GM18907 (cell line): ENCODE results near the gene IL21R.
"Not testable (repeated sequence)": the region's sequence is repeated elsewhere in the genome, so short reads cannot be mapped to it uniquely, and the experiment has no call there.

ENCODE experiments used
- ATAC-seq: cut with Tn5 transposase; IDR thresholded peaks from one replicate; pipeline ENCODE4 v1.9.1; 2021; ENCODE audit warnings: mild to moderate bottlenecking, moderate library complexity; ENCODE audit not compliant: unreplicated experiment

IL21R gene

GRCh38 chr16:27441998-27442397 is 40.0 kb downstream of the IL21R start:
- no peak for ATAC-seq

GRCh38 chr16:27444015-27444414 is 42.0 kb downstream of the IL21R start:
- no peak for ATAC-seq

- ATAC-seq, result no peak
These were observed 42.5 kb downstream of the IL21R start for GRCh38 chr16:27444470-27444869.

GRCh38 chr16:27445502-27446175 is 43.7 kb downstream of the IL21R start:
- ATAC-seq, result no peak

GRCh38 chr16:27446721-27447120 is 44.7 kb downstream of the IL21R start:
- ATAC-seq, result no peak

GRCh38 chr16:27447301-27447700 is 45.3 kb downstream of the IL21R start:
- no peak for ATAC-seq

GRCh38 chr16:27448532-27449433 is 46.8 kb downstream of the IL21R start:
- ATAC-seq, result no peak

- peak; percentile 64 for ATAC-seq
These were observed 47.6 kb downstream of the IL21R start for GRCh38 chr16:27449434-27450195.

- ATAC-seq, result peak; percentile 27
These were observed 48.2 kb downstream of the IL21R start for GRCh38 chr16:27450196-27450549.

GRCh38 chr16:27452569-27453493 is 50.9 kb downstream of the IL21R start:
- ATAC-seq, result no peak

GRCh38 chr16:27453494-27453825 is 51.5 kb downstream of the IL21R start:
- ATAC-seq, result no peak

- ATAC-seq, result no peak
These were observed 53.7 kb downstream of the IL21R start for GRCh38 chr16:27455700-27456099.

GRCh38 chr16:27457605-27457900 is 55.6 kb downstream of the IL21R start:
- not testable (repeated sequence) for ATAC-seq

GRCh38 chr16:27458258-27458657 is 56.3 kb downstream of the IL21R start:
- no peak for ATAC-seq

GRCh38 chr16:27458987-27459688 is 57.2 kb downstream of the IL21R start:
- no peak for ATAC-seq

- ATAC-seq, result no peak
These were observed 58.2 kb downstream of the IL21R start for GRCh38 chr16:27460213-27460612.

- no peak for ATAC-seq
These were observed 58.9 kb downstream of the IL21R start for GRCh38 chr16:27460663-27461482.

- no peak for ATAC-seq
These were observed 59.7 kb downstream of the IL21R start for GRCh38 chr16:27461483-27462171.
